H9 (cell line): ENCODE measurements around the gene RPLP2. TPM values are rescaled to one million over a fixed set of nuclear protein-coding genes. Genes with fewer than 3 reads are reported as not detected.

Source experiments
- DNase-seq: peaks from one replicate; pipeline ENCODE4 v3.0.0-alpha.2; 2017
- H2AFZ ChIP-seq: one replicate; pipeline ENCODE4 v1.6.1; 2013; ENCODE audit warnings: mild to moderate bottlenecking, low read length, control low read depth, moderate library complexity
- H2AK5ac ChIP-seq: 2 replicates; pipeline ENCODE4 v1.6.1; 2013; ENCODE audit warnings: low read length, control low read depth, mixed read lengths; ENCODE audit not compliant: insufficient read length
- H2BK120ac ChIP-seq: one replicate; pipeline ENCODE4 v1.6.1; 2013; ENCODE audit warnings: low read depth, mild to moderate bottlenecking, low read length, control low read depth, inconsistent platforms; ENCODE audit not compliant: poor library complexity, severe bottlenecking
- H2BK12ac ChIP-seq: 2 replicates; pipeline ENCODE4 v1.6.1; 2013; ENCODE audit warnings: low read length, control low read depth, mixed read lengths, low read depth; ENCODE audit not compliant: insufficient read length
- H2BK15ac ChIP-seq: 2 replicates; pipeline ENCODE4 v1.6.1; 2013; ENCODE audit warnings: low read depth, low read length, control low read depth
- H2BK20ac ChIP-seq: one replicate; pipeline ENCODE4 v1.6.1; 2013; ENCODE audit warnings: low read depth, mild to moderate bottlenecking, low read length, control low read depth, inconsistent platforms; ENCODE audit not compliant: poor library complexity, severe bottlenecking
- H2BK5ac ChIP-seq: 2 replicates; pipeline ENCODE4 v1.6.1; 2013; ENCODE audit warnings: low read length, control low read depth, mixed read lengths; ENCODE audit not compliant: insufficient read length
- H3K14ac ChIP-seq: 2 replicates; pipeline ENCODE4 v1.6.1; 2013; ENCODE audit warnings: low read length, control low read depth; ENCODE audit not compliant: insufficient read depth
- H3K18ac ChIP-seq: 2 replicates; pipeline ENCODE4 v1.6.1; 2013; ENCODE audit warnings: low read depth, mild to moderate bottlenecking, mixed read lengths, low read length, control low read depth; ENCODE audit not compliant: insufficient read length
- H3K23ac ChIP-seq: 2 replicates; pipeline ENCODE4 v1.6.1; 2013; ENCODE audit warnings: low read length, control low read depth, mixed read lengths, low read depth; ENCODE audit not compliant: insufficient read length
- H3K23me2 ChIP-seq: 2 replicates; pipeline ENCODE4 v1.6.1; 2013; ENCODE audit warnings: low read depth, mild to moderate bottlenecking, mixed read lengths, low read length, control low read depth; ENCODE audit not compliant: insufficient read length, poor library complexity, severe bottlenecking
- H3K27ac ChIP-seq: 2 replicates; pipeline ENCODE4 v1.5.1; 2013; ENCODE audit warnings: low read length, control low read depth, mixed read lengths, low read depth; ENCODE audit not compliant: insufficient read length
- H3K27me3 ChIP-seq: 2 replicates; pipeline ENCODE4 v1.6.1; 2013; ENCODE audit warnings: low read length, control low read depth, inconsistent platforms; ENCODE audit not compliant: insufficient read depth
- H3K4ac ChIP-seq: 2 replicates; pipeline ENCODE4 v1.6.1; 2013; ENCODE audit warnings: low read depth, mild to moderate bottlenecking, control low read depth, inconsistent platforms, low read length, moderate library complexity
- H3K4me1 ChIP-seq: 2 replicates; pipeline ENCODE4 v1.6.1; 2013; ENCODE audit warnings: low read length, control low read depth, inconsistent platforms; ENCODE audit not compliant: insufficient read depth
- H3K4me2 ChIP-seq: 2 replicates; pipeline ENCODE4 v1.6.1; 2013; ENCODE audit warnings: low read length, control low read depth, mixed read lengths; ENCODE audit not compliant: insufficient read length, insufficient read depth
- H3K56ac ChIP-seq: 2 replicates; pipeline ENCODE4 v1.6.1; 2013; ENCODE audit warnings: low read depth, mild to moderate bottlenecking, mixed read lengths, low read length, control low read depth; ENCODE audit not compliant: insufficient read length
- H3K79me1 ChIP-seq: 2 replicates; pipeline ENCODE4 v1.6.1; 2013; ENCODE audit warnings: low read depth, mild to moderate bottlenecking, moderate library complexity, low read length, control low read depth, inconsistent platforms; ENCODE audit not compliant: insufficient read depth, poor library complexity, severe bottlenecking
- H3K79me2 ChIP-seq: 2 replicates; pipeline ENCODE4 v1.6.1; 2013; ENCODE audit warnings: low read length, control low read depth, inconsistent platforms; ENCODE audit not compliant: insufficient read depth
- H3K9ac ChIP-seq: 2 replicates; pipeline ENCODE4 v1.6.1; 2013; ENCODE audit warnings: low read length, control low read depth, mixed read lengths; ENCODE audit not compliant: insufficient read length; ENCODE audit errors: extremely low read depth
- H3K9me3 ChIP-seq: one replicate; pipeline ENCODE4 v1.6.1; 2013; ENCODE audit warnings: low read depth, low read length, inconsistent platforms; ENCODE audit not compliant: control insufficient read depth
- H3T11ph ChIP-seq: one replicate; pipeline ENCODE4 v1.6.1; 2013; ENCODE audit warnings: mild to moderate bottlenecking, low read length, control low read depth, inconsistent platforms
- H4K20me1 ChIP-seq: one replicate; pipeline ENCODE4 v1.6.1; 2013; ENCODE audit not compliant: control insufficient read depth, insufficient read length, insufficient read depth
- H4K5ac ChIP-seq: 2 replicates; pipeline ENCODE4 v1.6.1; 2013; ENCODE audit warnings: low read depth, mild to moderate bottlenecking, mixed read lengths, low read length, control low read depth; ENCODE audit not compliant: insufficient read length
- H4K8ac ChIP-seq: replicated peaks from 2 replicates; pipeline ENCODE4 v1.6.1; 2013; ENCODE audit warnings: low read length, control low read depth, mixed read lengths, low read depth; ENCODE audit not compliant: insufficient read length
- H4K91ac ChIP-seq: 2 replicates; pipeline ENCODE4 v1.6.1; 2013; ENCODE audit warnings: low read depth, mild to moderate bottlenecking, moderate library complexity, mixed read lengths, low read length, control low read depth; ENCODE audit not compliant: insufficient read length
- H3K27ac Mint-ChIP-seq, 3 experiments: 2 replicates in 2 of 3; 3 replicates in 1 of 3; pipeline ENCODE4 v1.8.0; 2020 to 2021; ENCODE audit warnings: mixed read lengths in 3 of 3, mild to moderate bottlenecking in 1 of 3, moderate library complexity in 1 of 3
- H3K27me3 Mint-ChIP-seq: 2 replicates; pipeline ENCODE4 v1.8.0; 2021; ENCODE audit warnings: low read depth, mild to moderate bottlenecking, moderate library complexity, mixed read lengths
- H3K36me3 Mint-ChIP-seq, 3 experiments: 2 replicates in 2 of 3; 3 replicates in 1 of 3; pipeline ENCODE4 v1.8.0; 2020 to 2021; ENCODE audit warnings: low read depth in 3 of 3, mixed read lengths in 3 of 3; ENCODE audit not compliant: insufficient read depth in 1 of 3
- H3K4me1 Mint-ChIP-seq, 2 experiments: 2 replicates each; pipeline ENCODE4 v1.8.0; 2020; ENCODE audit warnings: mixed read lengths in 2 of 2
- H3K4me3 Mint-ChIP-seq, 2 experiments: 2 replicates in 1 of 2; 3 replicates in 1 of 2; pipeline ENCODE4 v1.8.0; 2020 to 2021; ENCODE audit warnings: mild to moderate bottlenecking in 2 of 2, mixed read lengths in 2 of 2, moderate library complexity in 1 of 2
- H3K9me3 Mint-ChIP-seq, 2 experiments: 2 replicates in 1 of 2; 3 replicates in 1 of 2; pipeline ENCODE4 v1.8.0; 2020; ENCODE audit warnings: mild to moderate bottlenecking in 2 of 2, mixed read lengths in 2 of 2, moderate library complexity in 1 of 2
- CTCF ChIP-seq: fragments of 200-600 bp; sonication (generic); conservative IDR thresholded peaks from 3 replicates; pipeline ENCODE4 v1.8.0; 2021; ENCODE audit warnings: antibody characterized with exemption, mild to moderate bottlenecking
- WGBS: extraction: QIAGEN DNeasy Blood & Tissue Kit; methylation state at CpG from one replicate; pipeline ENCODE4 v1.1.7; 2013; ENCODE audit warnings: missing lambda C conversion rate, low lambda C conversion rate, mixed read lengths; ENCODE audit not compliant: insufficient read length; ENCODE audit errors: extremely low coverage; 5-methylcytosine and 5-hydroxymethylcytosine counted together
- total RNA-seq: library from RNA; stranded (reverse); gene quantifications from 2 replicates; pipeline ENCODE4 v1.2.1, GENCODE V29; 2021

The RPLP2 gene
- total RNA-seq, 1 experiment from 2014 or later, result 2,138 TPM

GRCh38 chr11:819129-819931, 9.6 kb downstream of the RPLP2 start:
- Histone ChIP-seq H3K9ac (peak overlapping the region; percentile 50), H3K14ac (no peak overlapping the region), H3K9me3 (no peaks in the 10 kb centered on the region), H4K8ac (no peak overlapping the region), H2BK5ac (no peak overlapping the region), H4K20me1 (no peaks in the 10 kb centered on the region), H4K91ac (no peak overlapping the region), H3K4me1 (no peaks in the 10 kb centered on the region), H2BK12ac (no peak overlapping the region), H3K18ac (no peak overlapping the region), H3K4ac (no peak overlapping the region), H2BK15ac (no peak overlapping the region), H3K27me3 (no peaks in the 10 kb centered on the region), H2BK20ac (no peak overlapping the region), H2AFZ (no peak overlapping the region), H4K5ac (no peak overlapping the region), H3T11ph (no peak overlapping the region), H2AK5ac (no peak overlapping the region), H3K23ac (no peak overlapping the region), H3K23me2 (peaks cover 5% of the 10 kb centered on the region), H3K79me2 (no peaks in the 10 kb centered on the region), H3K79me1 (no peaks in the 10 kb centered on the region), H3K56ac (no peak overlapping the region), H2BK120ac (no peak overlapping the region), H3K4me2 (peak overlapping the region; percentile 46), H3K27ac (no peak overlapping the region)
- no peak for TF ChIP-seq CTCF
- DNase-seq, result peak; percentile 90
- Mint-ChIP-seq H3K4me1 (peaks cover 10 to 21% of the 10 kb centered on the region in 2 experiments), H3K27ac (no peak overlapping the region), H3K9me3 (no peaks in the 10 kb centered on the region; a peak in 1 of 5 replicates), H3K27me3 (peaks cover 2% of the 10 kb centered on the region; the same call in 1 of the 2 replicates), H3K36me3 (peaks cover 2 to 18% (median 8%) of the 10 kb centered on the region in 3 experiments; a peak in 6 of 7 replicates), H3K4me3 (peak overlapping the region; percentile 76 to 87)
- WGBS, result no CpG with 5 or more reads among the region's 96 CpGs
